GM12874 (cell line): ENCODE measurements around the gene PCYT1B.
A peak's percentile ranks its signal among the peaks of the same experiment; 100 is the strongest.

ENCODE experiments used
- TF ChIP-seq, protein P1 (sequence below): IDR thresholded peaks from 2 replicates; pipeline ENCODE4 v1.5.1; 2011; ENCODE audit warnings: low read depth, mild to moderate bottlenecking, control low read depth, low read length, moderate library complexity; ENCODE audit not compliant: insufficient read depth

PCYT1B gene

GRCh38 chrX:24676403-24677024, 29.4 kb upstream of the PCYT1B start:
- TF ChIP-seq, protein P1, sequence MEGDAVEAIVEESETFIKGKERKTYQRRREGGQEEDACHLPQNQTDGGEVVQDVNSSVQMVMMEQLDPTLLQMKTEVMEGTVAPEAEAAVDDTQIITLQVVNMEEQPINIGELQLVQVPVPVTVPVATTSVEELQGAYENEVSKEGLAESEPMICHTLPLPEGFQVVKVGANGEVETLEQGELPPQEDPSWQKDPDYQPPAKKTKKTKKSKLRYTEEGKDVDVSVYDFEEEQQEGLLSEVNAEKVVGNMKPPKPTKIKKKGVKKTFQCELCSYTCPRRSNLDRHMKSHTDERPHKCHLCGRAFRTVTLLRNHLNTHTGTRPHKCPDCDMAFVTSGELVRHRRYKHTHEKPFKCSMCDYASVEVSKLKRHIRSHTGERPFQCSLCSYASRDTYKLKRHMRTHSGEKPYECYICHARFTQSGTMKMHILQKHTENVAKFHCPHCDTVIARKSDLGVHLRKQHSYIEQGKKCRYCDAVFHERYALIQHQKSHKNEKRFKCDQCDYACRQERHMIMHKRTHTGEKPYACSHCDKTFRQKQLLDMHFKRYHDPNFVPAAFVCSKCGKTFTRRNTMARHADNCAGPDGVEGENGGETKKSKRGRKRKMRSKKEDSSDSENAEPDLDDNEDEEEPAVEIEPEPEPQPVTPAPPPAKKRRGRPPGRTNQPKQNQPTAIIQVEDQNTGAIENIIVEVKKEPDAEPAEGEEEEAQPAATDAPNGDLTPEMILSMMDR: peak; percentile 33; the same call in 1 of the 2 replicates

DNA sequence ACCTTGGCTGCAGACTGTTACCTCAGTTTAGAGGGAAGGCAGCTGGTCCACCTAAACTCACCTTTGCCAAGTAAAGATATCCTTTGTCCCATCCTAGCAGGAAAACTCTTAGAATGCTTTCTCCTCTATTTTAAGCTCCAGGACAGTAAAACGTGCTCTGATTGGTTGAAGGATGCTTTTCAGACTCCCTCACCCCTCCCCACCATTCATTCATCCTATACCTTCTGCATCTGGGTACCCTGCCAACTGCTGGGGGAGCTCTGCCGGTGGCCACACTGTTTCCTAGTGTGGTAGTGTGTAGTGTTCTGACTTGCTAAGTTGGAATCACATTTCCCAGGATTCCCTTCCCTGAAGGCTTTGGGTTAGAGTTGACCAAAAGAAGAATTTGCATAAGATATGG, 26.3 kb upstream of the PCYT1B start:
- TF ChIP-seq, protein P1: no peak

DNA sequence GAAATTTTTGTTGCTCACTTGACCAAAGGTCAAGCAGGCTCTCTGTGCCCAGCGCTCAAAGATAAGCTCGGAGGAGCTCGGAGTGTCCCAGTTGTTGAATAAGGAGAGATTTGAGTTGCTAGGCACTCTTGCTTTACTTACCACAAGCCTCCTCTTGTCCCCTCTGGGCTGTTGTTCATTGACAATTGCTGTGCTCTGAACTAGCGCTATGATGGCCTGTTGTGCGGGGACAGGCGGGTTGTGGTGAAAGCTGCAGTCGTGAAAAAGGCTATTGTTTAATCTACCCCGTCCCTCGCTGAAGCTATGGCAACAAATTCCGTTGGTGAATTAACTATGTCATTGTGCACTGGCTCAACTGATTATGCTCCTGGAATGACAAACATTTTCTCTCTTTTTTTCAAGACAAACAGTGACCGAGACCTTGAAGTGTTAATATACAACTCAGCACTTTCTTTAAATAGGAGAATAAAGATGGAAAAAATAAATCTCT, 25.6 kb upstream of the PCYT1B start:
- TF ChIP-seq, protein P1: no peak

DNA sequence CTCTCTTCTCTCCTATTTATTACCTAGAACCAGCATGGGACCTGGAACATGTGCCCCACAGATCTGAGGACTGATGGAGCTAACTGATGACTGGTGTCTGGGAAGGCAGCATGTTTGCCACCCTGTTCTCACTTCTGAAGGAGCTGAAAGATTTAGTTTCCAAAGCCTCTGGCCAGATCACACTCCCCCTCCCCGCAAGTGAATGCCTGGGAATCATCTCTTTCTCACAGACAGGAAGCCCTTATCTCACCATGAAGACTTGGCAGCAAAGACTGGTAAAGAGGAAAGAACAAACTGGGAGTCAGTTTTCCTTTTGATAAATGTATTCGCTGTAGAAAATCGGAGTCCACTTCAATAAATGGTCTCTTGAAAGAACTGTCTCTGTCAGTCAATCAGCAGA, 21.0 kb upstream of the PCYT1B start:
- TF ChIP-seq, protein P1: no peak

DNA sequence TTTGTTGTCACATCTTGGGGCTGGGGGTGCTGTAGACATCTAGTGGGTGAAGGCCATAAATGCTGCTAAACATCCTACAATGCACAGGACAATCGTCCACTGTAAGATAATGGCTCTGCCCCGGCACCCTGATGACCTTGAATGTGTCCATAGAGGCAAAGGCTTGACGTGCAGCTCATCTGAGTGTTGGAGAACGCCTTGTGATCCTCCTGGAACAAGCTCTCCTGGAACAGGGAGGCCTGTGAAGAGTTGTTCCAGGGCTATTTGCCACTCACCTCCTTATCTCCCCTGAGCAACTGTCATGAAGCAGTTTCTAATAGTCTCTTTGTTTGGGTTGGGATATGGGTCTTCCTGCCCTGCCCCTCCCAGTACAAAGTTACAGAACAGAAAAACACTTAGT, 15.2 kb upstream of the PCYT1B start:
- TF ChIP-seq, protein P1: no peak

DNA sequence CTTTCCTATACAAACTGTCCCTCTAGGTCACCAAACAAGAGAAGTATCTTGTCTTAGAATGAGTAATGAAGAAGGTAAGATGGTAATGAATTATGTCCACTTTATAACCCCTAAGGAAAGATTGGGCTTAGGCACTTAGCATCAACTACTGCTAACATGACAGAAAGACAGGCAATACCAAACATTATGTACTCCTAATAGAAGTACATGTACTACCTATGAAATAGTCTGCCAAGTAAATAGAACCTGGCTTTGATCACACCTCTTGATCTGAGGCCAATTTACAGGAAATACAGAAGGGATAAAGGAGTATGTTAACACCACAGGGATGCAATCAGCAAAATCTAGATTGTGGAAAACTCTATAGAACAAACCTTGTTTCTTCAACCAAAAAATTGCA, 14.1 kb upstream of the PCYT1B start:
- TF ChIP-seq, protein P1: no peak

DNA sequence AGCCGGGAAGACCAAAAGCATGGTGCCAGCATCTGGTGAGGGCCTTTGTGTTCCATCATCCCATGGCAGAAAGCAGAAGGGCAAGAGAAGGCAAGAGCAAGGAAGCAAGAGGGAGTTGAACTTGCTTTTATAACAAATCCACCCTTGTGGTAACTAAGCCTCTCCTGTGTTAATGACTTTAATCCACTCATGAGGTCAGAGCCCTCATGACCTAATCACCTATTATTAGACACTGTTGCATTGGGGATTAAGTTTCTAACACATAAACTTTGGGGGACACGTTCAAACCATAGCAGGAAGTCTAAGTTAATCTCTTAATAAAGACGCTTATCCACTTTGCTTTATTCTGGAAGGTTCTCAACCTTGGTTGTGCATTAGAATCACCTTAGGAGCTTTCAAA, 12.5 kb upstream of the PCYT1B start:
- TF ChIP-seq, protein P1: no peak
